HG02884 (cell line): ENCODE results near the gene RGS3.
"Not testable (repeated sequence)": the region's sequence is repeated elsewhere in the genome, so short reads cannot be mapped to it uniquely, and the experiment has no call there.

Source experiments
- ATAC-seq: cut with Tn5 transposase; IDR thresholded peaks from one replicate; pipeline ENCODE4 v1.9.1; 2021; ENCODE audit warnings: mild to moderate bottlenecking, moderate library complexity; ENCODE audit not compliant: unreplicated experiment

RGS3 gene

DNA sequence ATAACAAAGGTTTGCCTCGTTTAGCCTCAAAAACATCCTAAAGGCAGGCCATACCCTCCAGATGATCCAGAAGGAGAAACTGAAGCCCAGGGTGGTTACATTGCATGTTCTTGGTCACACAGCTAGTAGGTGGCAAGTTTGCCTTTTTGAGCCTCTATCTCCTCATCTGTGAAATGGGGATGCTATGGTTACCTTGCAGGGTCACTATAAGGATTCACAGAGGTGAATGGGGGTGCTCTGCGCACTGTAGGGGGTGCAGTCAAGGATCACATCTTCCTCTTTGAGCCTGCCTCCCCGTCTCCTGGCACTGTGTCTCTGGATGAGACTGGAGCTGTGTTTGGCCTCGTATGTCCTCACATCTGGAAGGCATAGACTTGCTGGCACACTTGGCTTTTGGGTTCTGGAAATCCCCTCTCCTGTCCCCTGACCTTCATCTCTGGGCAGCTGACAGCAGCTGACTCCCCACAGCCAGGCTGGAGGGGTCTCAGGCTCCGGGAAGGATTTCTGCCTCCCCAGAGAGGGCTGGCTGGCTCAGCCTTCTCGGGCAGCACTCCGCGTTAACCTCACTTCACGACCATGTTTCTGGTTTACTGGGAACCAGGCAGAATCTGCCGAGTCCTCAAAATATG, 167.7 kb downstream of the RGS3 start:
- ATAC-seq: no peak

DNA sequence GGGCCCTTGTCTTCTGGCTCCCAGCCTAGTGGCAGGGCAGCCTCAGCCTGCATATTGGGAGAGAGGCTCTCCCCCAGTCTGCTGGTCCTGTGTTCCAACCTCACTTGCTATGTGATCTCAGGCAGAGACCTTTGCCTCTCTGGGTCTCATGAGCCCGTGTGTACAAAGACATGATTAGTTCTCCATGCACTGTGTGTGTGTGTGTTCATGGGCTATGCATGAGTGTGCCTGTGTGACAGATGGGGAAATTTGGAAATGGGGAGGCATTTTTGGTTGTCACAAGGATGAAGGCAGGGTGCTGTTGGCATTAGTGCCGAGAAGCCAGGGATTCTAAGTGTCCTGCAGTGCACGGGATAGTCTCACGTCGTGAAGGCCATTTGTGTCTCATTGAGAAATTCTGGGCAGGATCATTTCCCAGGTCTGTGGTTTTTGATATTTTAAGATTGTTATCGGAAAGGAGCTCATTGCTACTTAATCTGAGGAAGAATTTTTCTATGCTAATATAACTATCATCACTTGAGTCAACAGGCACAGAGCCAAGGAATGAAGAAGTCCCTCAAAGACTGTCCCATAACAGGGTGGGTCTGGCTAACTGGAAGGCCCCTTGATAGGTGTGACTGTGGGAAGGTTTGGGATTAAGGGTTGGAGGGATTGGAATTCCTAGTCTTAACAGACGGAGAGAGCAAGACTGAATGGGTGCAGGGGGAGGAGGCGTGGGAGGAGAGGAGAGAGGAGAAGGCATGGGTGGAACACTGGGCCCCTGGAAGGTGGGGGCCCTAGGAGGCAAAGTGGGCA, 168.5 kb downstream of the RGS3 start:
- ATAC-seq: no peak

DNA sequence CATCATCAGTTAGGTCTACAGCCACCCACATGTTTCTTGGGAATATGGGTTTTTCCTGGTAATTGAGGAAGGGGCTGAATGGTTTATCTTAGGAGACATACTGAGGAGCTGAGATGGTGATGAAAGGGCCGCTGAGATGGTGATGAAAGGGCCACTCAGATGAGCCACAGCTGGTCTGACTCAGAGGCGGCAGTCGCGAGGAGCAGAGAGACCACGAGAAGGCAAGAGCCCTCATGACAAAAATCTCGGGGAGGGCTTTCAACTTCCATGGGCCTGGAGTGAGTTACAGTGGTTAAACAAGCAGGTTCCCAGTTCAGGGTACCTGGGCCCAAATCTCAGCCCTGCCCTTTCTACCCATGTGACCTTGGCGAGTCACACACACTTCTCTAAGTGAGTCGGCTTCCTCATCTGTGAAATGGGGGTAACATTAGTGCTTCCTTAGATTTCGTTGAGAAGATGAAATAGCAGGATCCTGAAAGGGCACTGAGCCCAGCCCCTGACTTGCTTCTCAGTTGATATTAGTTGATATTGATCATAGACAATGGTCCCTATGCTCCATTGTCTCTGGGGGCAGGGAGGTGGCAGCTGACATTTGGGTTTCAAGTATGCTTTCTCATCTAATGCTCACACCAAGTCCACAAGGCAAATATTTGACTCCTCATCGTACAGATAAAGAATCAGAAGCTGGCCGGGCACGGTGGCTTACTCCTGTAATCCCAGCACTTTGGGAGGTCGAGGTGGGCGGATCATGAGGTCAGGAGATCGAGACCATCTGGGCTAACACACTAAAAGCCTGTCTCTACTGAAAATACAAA, 169.5 kb downstream of the RGS3 start:
- no peak for ATAC-seq

DNA sequence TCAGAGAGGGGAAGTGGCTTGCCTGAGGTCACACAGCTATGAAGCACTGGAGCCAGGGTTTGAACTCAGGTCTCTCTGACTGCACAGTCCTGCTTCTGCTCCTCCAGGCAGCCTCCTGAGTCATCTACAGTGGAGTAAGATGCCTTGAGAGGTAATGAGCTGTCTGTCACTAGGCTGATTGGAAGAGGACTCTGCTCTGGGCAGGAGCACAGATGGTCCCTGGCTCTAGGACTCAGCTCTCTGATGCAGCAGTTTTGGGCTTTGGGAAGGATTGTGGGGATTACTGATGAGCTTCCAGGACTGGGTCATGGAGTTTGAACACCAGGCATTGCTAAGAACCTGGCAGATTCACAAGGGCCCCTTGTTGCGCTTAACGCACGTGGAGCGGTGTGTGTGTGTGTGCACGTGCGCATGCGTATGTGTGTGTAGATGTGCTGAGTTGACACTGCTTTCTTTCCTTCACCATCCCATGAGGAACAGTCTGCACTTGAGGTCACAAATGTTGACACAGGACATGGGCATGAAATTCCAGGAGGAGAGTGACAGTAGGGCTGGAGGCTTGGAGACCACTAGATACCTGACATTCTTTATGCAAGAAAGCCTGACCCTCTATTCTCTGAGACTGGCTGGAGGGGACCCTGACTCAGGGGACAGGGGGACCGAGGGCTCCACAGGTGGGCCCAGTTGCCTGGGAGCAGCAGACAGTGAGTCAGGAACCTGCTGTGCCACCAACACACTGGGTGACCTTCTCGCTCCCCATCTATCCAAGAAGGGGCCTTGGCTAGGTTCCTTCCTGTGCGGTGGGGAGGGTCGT, 170.5 kb downstream of the RGS3 start:
- no peak for ATAC-seq

DNA sequence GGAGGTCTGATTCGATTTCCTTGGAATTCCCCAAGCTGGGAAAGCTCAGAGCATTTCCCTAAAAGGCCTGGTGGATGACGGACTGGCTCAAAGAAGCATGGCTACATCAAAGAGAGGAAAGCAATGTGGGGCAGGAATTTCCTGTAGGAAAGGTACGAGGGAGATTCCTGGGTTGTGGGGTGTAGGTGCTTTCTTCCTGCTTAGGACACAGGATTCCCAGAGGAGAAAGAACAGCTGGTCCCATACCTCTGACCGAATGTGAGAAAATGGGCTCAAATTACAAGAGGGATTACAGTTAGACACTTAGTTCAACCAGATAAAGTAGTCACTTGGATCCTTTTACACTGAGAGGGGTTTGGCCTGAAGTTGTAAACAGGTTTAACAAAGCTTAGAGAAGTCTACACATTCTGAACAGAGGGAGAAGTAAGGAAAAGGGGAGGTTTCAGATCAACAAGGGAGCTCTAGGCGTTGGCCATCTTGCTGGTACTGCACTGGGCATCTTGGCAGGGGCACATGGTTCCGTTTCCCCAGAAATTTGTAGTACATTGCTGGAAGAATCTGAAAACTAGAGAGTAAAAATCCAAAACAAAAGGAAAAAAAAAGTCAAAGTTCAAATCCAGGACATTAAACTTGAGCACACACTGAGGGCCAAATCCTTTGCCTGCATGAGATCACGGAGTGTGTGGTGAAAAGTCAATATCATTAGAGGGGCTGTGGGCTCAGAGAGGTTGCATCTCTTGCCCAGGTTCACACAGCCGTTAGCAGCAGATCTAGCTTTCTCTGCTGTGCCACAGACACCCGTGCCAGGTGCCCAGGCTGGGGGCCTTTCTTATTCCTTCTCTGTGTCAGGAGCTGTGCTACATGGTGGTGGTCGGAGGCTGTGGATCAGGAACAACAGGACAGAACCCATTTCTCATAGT, 171.3 kb downstream of the RGS3 start:
- ATAC-seq: no peak

DNA sequence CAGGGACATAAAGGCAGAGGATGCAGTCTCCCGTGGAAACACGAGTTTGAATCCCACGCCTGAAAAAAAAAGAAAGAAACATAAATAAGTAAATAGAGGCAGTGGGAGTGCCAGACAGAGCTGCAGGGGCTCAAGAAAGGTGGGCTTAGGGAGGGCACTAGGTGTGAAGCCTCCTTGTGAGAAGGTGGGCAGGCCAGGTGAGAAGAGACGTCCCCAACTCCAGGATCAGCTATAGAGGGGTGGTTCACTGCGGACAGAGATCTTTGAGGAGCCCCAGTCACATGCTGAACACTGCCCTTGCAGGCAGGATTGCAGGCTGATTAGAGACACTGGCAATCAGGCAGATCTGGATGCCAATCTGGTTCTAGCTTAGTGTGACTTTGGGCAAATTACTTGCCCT, 172.1 kb downstream of the RGS3 start:
- ATAC-seq: no peak

DNA sequence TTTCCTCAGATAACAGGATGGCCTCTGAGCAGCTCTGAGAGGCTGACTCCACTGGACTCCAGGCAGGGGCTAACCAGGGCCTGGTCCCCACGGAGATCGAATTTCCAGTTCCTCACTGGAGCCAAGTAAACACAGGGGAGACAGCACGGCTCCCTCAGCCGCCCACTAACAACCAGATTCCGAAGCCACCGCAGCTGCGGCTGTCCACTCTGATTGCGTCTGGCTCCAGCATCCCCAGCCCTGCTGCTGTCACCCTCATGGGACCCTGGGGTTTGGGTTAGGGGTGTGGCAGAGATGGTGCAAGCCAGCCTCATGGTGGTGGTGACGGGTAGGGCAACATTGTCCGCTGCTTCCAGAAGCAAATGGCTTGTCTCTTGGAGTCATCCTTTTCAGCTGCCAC, 172.6 kb downstream of the RGS3 start:
- no peak for ATAC-seq

DNA sequence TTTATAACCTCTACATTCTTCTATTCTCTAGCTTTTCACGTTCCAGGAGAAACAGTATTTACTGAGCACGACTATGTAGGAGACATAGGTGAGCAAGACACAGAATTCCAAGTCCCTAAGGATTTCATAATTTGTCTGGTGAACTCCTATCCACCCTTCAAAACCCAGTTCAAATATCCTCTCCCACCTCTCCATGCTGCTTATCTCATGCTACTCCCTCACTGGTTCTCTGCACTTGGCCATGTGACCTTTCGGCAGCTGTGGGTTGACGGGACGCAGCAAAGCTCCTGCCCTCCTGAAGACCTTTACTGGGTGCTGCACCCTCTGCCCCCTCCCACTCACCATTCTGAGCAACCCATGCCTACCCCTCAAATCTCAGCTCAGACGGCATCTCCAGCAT, 173.2 kb downstream of the RGS3 start:
- no peak for ATAC-seq

DNA sequence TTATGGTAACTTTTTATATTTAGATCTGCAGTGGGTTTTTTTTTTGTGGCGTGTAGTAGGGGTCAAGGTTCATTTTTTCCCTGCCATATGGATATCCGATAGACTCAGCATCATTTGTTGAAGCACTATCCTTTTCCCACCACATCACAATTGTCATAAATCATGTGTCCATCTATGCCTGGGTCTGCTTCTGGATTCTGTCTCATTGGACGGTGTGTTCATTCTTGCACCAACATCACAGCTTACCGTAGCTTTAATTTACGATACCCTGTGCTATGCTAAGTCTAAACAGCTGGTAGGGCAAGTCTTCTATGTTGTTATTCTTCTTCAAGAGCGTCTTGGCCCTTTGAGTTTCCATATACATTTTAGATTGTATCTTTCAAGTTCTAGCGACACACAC, 175.0 kb downstream of the RGS3 start:
- no peak for ATAC-seq

DNA sequence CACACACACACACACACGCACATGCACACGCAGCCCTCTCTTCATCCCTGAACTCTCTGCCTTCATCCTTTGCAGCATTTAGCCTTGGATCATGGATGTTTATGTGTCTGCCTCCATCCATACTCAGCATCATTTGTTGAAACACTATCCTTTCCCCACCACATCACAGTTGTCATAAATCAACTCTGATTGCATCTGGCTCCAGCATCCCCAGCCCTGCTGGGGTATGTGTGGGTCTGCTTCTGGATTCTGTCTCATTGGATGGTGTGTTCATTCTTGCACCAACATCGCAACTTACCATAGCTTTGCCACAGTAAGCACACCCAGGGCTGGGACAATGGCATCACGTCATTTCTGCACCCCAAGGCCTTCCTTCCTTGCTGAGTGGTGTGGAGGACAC, 175.4 kb downstream of the RGS3 start:
- no peak for ATAC-seq

DNA sequence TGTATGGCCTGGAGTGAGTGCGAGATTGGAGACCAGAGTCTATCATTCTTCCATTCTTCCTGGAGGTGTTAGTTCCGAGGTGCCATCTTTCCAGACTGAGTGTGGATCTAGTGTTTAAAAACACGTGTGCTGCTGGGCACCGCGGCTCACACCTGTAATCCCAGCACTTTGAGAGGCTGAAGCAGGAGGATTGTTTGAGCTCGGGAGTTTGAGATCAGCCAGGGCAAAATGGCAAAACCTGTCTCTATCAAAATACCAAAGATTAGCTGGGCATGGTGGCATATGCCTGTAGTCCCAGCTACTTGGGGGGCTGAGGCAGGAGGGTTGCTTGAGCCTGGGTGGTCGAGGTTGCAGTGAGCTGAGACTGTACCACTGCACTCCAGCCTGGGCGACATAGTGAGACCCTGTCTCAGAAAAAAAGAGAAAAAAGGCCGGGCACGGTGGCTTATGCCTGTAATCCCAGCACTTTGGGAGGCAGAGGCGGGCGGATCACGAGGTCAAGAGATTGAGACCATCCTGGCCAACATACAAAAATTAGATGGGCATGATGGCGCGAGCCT, 176.0 kb downstream of the RGS3 start:
- not testable (repeated sequence) for ATAC-seq

DNA sequence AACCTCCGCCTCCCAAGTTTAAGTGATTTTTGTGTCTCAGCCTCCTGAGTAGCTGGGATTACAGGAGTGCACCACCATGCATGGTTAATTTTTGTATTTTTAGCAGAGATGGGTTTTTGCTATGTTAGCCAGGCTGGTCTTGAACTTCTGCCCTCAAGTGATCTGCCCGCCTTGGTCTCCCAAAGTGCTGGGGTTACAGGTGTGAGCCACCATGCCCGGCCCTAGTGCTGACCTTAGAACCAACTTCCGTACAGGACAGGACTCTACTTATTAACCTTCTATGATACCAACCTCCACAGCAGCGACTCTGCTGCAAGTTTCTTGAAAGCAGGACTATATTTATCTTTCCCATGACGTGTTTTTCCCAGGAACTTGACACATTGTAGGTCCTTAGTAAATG, 176.9 kb downstream of the RGS3 start:
- ATAC-seq: no peak

DNA sequence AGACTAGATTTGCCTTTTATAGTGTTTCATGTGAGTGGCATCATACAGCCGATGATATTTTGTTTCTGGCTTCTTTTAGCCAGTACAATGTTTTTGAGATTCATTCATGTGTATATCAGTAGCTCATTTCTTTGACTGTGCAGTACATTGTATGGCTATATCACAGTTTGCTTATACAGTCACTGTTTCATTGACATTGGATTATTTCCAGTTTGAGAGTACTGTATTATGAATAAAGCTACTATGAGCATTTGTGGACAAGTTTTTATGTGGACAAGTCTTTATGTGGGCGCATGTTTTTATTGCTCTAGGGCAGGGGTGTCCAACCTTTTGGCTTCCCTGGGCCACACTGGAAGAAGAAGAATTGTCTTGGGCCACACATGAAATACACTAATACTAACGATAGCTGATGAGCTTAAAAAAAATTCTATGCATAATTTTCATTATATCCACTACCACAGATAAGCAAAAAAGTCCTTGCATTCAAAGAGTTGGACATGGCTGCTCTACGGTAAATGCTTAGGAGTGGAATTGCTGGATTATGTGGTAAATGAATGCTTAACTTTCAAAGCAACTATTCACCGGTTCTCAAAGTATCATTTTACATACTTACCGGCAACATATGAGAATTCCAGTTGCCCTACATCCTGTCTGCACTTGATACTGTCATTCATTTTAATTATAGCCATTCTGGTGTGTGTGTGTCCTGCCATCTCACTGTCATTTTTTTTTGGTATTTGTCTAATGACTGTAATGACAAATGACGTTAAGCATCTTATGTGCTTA, 177.8 kb downstream of the RGS3 start:
- no peak for ATAC-seq

DNA sequence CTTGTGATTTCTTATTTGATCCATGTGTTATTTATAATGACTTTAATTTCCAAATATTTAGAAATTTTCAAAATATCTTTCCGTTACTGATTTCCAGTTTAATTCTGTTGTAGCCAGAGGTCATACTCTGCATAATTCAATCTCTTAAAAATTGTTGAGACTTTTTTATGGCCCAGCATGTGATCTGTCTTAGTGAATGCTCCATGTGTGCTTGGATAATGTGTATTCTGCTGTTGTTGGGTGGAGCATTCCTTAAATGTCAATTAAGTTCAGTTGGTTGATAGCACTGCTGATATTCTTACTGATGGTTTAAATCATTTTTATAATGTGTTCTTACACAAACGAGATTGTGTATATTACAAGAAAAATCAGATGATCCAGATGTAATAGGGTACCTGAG, 180.8 kb downstream of the RGS3 start:
- ATAC-seq: no peak

DNA sequence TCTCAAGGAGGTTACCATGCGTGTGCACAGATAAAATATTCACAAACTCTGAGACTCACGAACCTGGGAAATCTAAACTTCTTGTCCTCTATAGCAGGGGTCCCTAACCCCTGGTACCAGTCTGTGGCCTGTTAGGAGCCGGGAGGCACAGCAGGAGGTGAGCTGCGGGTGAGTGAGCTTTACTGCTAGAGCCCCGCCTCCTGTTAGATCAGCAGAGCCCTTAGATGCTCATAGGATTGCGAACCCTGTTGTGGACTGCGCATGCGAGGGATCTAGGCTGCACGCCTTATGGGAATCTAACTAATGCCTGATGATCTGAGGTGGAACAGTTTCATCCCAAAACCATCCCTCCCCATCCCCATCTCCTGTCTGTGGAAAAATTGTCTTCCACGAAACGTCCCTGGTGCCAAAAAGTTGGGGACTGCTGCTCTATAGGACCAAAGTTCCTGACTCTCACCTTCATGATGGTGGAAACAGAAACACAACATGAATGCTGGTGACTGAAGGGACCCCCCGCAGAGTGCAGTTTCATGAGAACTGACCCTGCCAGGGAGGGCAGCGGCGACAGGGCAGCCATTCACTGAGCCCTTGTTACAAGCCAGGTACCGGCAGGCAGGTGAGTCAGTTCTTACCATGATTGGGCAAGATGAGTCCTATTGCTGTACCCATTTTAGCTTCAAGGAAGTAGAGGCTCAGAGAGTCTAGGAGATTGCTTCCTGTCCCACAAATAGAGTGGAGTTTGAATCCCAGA, 181.9 kb downstream of the RGS3 start:
- ATAC-seq: no peak

DNA sequence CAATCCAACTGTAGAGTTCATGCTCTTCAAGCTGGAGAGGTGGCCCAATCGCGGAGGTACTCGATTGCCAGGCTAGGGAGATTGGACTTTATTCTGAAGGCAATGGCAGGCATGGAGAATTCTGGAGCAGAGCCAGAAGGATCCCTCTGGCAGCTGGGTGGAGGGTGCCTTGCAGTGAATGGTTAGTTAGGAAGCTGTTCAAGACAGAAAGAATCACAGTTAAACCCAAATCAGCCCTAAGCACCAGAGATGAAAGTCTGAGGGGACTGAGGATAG, 182.4 kb downstream of the RGS3 start:
- ATAC-seq: no peak

DNA sequence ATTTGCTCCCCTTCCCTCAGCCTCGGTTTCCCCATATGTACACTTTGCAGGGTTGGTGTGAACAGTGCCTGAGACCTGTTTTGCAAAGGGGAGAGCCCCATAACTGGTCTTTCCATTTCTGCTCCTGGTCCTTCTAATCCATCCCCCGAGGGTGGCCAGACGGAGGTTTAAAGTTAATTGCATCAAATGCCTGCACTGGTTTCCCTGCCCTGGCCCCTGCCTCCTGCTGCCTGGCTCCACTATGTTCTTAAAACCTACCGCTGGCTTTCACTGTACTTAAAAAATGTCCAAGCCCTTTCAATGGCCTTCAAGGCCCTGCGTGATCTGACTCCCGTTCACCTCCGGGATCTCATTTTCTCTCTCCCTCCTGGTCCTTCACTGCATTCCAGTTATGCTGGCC, 183.0 kb downstream of the RGS3 start:
- no peak for ATAC-seq
